Activated naive CD4-positive, alpha-beta T cell treated with anti-CD3 and anti-CD28 coated beads, Interleukin-2, amount 50 U/mL, for 72 hours (primary cell): ENCODE results near the gene SOCS4. TPM values are rescaled to one million over a fixed set of nuclear protein-coding genes. Genes with fewer than 3 reads are reported as not detected.

Source experiments
- total RNA-seq, 2 donors: library from RNA; stranded (reverse); gene quantifications; one replicate each; pipeline ENCODE4 v1.2.3, GENCODE V29; 2022

SOCS4 gene
- total RNA-seq, 2 donors from 2014 or later, result 26.6 to 33.7 TPM

Other genes with a start within 250 kb of the SOCS4 start
- gene GCH1, start 124.4 kb upstream of the SOCS4 start, total RNA-seq, result 10 to 100 TPM; 36.1 to 52.3 TPM
- 10 to 100 TPM; 60.7 to 64.8 TPM for gene WDHD1, start 137 bp upstream of the SOCS4 start, total RNA-seq
- gene MAPK1IP1L, start 24.4 kb downstream of the SOCS4 start, total RNA-seq, result 100 to 1,000 TPM in 1 of 2 donors, 10 to 100 TPM in 1; 66.5 to 101 TPM
- gene LGALS3, start 102.0 kb downstream of the SOCS4 start, total RNA-seq, result 1 to 10 TPM; 1.6 to 8.9 TPM
- 100 to 1,000 TPM in 1 of 2 donors, 10 to 100 TPM in 1; 90.2 to 187 TPM for gene DLGAP5, start 164.3 kb downstream of the SOCS4 start, total RNA-seq
- 10 to 100 TPM; 26.7 to 27.5 TPM for gene FBXO34, start 244.2 kb downstream of the SOCS4 start, total RNA-seq